HepG2 (cell line): ENCODE results near the gene NME4. TPM values are rescaled to one million over a fixed set of nuclear protein-coding genes. Genes with fewer than 3 reads are reported as not detected.

Experiments used
- ATRX ChIP-seq: sonication (generic); formaldehyde crosslinking; IDR thresholded peaks from 2 replicates; pipeline ENCODE4 v1.4.0; 2020; ENCODE audit warnings: missing genetic modification reagents, borderline replicate concordance
- DDIT3 ChIP-seq: sonication (generic); formaldehyde crosslinking; IDR thresholded peaks from 2 replicates; pipeline ENCODE4 v1.4.0; 2020; ENCODE audit warnings: mild to moderate bottlenecking, missing genetic modification reagents
- FOXP1 ChIP-seq, 2 experiments: fragments of 450-650 bp in 1 of 2; IDR thresholded peaks; 2 replicates each; pipeline ENCODE4 v1.6.1; 2017 to 2018; ENCODE audit warnings: antibody characterized with exemption in 1 of 2
- GTF3A ChIP-seq: sonication (generic); formaldehyde crosslinking; conservative IDR thresholded peaks from 2 replicates; pipeline ENCODE4 v1.4.0; 2020; ENCODE audit warnings: mild to moderate bottlenecking, missing genetic modification reagents
- HNRNPUL1 ChIP-seq: fragments of 200-400 bp; formaldehyde crosslinking; IDR thresholded peaks from 2 replicates; pipeline ENCODE4 v1.6.1; 2017; ENCODE audit warnings: low read depth, mild to moderate bottlenecking, low read length, moderate library complexity
- JARID2 ChIP-seq: sonication (generic); formaldehyde crosslinking; IDR thresholded peaks from 2 replicates; pipeline ENCODE4 v1.8.1; 2023; ENCODE audit warnings: missing genetic modification reagents, inconsistent platforms; ENCODE audit not compliant: insufficient replicate concordance
- KLF13 ChIP-seq: sonication (generic); formaldehyde crosslinking; IDR thresholded peaks from 2 replicates; pipeline ENCODE4 v1.4.0; 2020; ENCODE audit warnings: mild to moderate bottlenecking, missing genetic modification reagents
- MAFF ChIP-seq: IDR thresholded peaks from 2 replicates; pipeline ENCODE4 v1.6.1; 2011; ENCODE audit warnings: low read depth, low read length, improper control_type of control experiment
- MED8 ChIP-seq: sonication (generic); formaldehyde crosslinking; IDR thresholded peaks from 2 replicates; pipeline ENCODE4 v1.8.1; 2023; ENCODE audit warnings: mild to moderate bottlenecking, missing genetic modification reagents; ENCODE audit not compliant: insufficient replicate concordance
- MXI1 ChIP-seq: IDR thresholded peaks from 3 replicates; pipeline ENCODE4 v1.6.1; 2012; ENCODE audit warnings: low read depth, low read length, inconsistent platforms, borderline replicate concordance
- NFIC ChIP-seq: IDR thresholded peaks from 2 replicates; pipeline ENCODE4 v1.6.1; 2012; ENCODE audit warnings: mild to moderate bottlenecking, low read length, inconsistent platforms
- NRL ChIP-seq: sonication (generic); formaldehyde crosslinking; IDR thresholded peaks from 2 replicates; pipeline ENCODE4 v1.5.0; 2020; ENCODE audit warnings: missing genetic modification reagents, mild to moderate bottlenecking, moderate library complexity, borderline replicate concordance
- ONECUT2 ChIP-seq: sonication (generic); formaldehyde crosslinking; IDR thresholded peaks from 2 replicates; pipeline ENCODE4 v1.4.0; 2020; ENCODE audit warnings: missing genetic modification reagents
- PAWR ChIP-seq: sonication (generic); formaldehyde crosslinking; IDR thresholded peaks from 2 replicates; pipeline ENCODE4 v1.4.0; 2020; ENCODE audit warnings: missing genetic modification reagents, mild to moderate bottlenecking, borderline replicate concordance
- PPARG ChIP-seq: conservative IDR thresholded peaks from 2 replicates; pipeline ENCODE4 v1.6.1; 2016; ENCODE audit warnings: missing biosample characterization, missing genetic modification reagents
- SOX6 ChIP-seq, 2 experiments: fragments of 450-650 bp in 1 of 2; sonication (generic) in 1 of 2; formaldehyde crosslinking in 1 of 2; IDR thresholded peaks; 2 replicates each; pipeline versions ENCODE4 v1.4.0 to v1.6.1; 2017 to 2020; ENCODE audit warnings: antibody characterized with exemption in 1 of 2, mild to moderate bottlenecking in 1 of 2, missing genetic modification reagents in 1 of 2
- TBX2 ChIP-seq: sonication (generic); formaldehyde crosslinking; IDR thresholded peaks from 2 replicates; pipeline ENCODE4 v1.5.0; 2020; ENCODE audit warnings: missing genetic modification reagents, mild to moderate bottlenecking, borderline replicate concordance
- THAP11 ChIP-seq: IDR thresholded peaks from 2 replicates; pipeline ENCODE4 v1.6.1; 2016; ENCODE audit warnings: missing biosample characterization, missing genetic modification reagents
- TIGD3 ChIP-seq: sonication (generic); formaldehyde crosslinking; IDR thresholded peaks from 2 replicates; pipeline ENCODE4 v1.5.1; 2020; ENCODE audit warnings: mild to moderate bottlenecking, missing genetic modification reagents, borderline replicate concordance
- TMF1 ChIP-seq: sonication (generic); formaldehyde crosslinking; IDR thresholded peaks from 2 replicates; pipeline ENCODE4 v1.8.1; 2022; ENCODE audit warnings: low read depth, missing genetic modification reagents
- ZBTB3 ChIP-seq: sonication (generic); formaldehyde crosslinking; IDR thresholded peaks from 2 replicates; pipeline ENCODE4 v1.4.0; 2020; ENCODE audit warnings: low read depth, mild to moderate bottlenecking, moderate library complexity, missing genetic modification reagents, borderline replicate concordance
- ZBTB7B ChIP-seq: sonication (generic); formaldehyde crosslinking; IDR thresholded peaks from 2 replicates; pipeline ENCODE4 v1.4.0; 2020; ENCODE audit warnings: missing genetic modification reagents
- ZNF235 ChIP-seq: sonication (generic); formaldehyde crosslinking; IDR thresholded peaks from 2 replicates; pipeline ENCODE4 v1.8.1; 2023; ENCODE audit warnings: mild to moderate bottlenecking, missing genetic modification reagents, borderline replicate concordance
- ZNF260 ChIP-seq: sonication (generic); formaldehyde crosslinking; IDR thresholded peaks from 2 replicates; pipeline ENCODE4 v1.4.0; 2020; ENCODE audit warnings: missing genetic modification reagents, low read depth, mild to moderate bottlenecking, borderline replicate concordance
- ZNF431 ChIP-seq: sonication (generic); formaldehyde crosslinking; IDR thresholded peaks from 2 replicates; pipeline ENCODE4 v1.9.0; 2022; ENCODE audit warnings: missing genetic modification reagents, low read depth, mild to moderate bottlenecking, borderline replicate concordance
- ZNF660 ChIP-seq: sonication (generic); formaldehyde crosslinking; IDR thresholded peaks from 2 replicates; pipeline ENCODE4 v1.5.1; 2020; ENCODE audit warnings: mild to moderate bottlenecking, low read depth, missing genetic modification reagents, borderline replicate concordance
- ZNF7 ChIP-seq: IDR thresholded peaks from 2 replicates; pipeline ENCODE4 v1.6.1; 2016; ENCODE audit warnings: missing biosample characterization, missing genetic modification reagents
- ZNF740 ChIP-seq: sonication (generic); formaldehyde crosslinking; IDR thresholded peaks from 2 replicates; pipeline ENCODE4 v1.4.0; 2020; ENCODE audit warnings: missing genetic modification reagents
- polyA plus RNA-seq, 8 experiments: library from polyadenylated mRNA; depleted of rRNA in 3 of 8; stranded (reverse) in 7 of 8; unstranded in 1 of 8; fragments of >200 nt; fragmentation: Illumina TruSeq in 4 of 8; extraction: Trizol in 4 of 8; gene quantifications; 2 replicates each; pipeline versions ENCODE4 v1.2.1 to v1.2.3, GENCODE V29; 2011 to 2016; ENCODE audit warnings: low read depth in 4 of 8, missing spikeins in 1 of 8, mixed read lengths in 1 of 8; ENCODE audit not compliant: insufficient read depth in 1 of 8
- total RNA-seq, 5 experiments: library from RNA; depleted of rRNA; stranded (reverse); fragments of >200 nt; fragmentation: Illumina TruSeq; extraction: Trizol; gene quantifications; 2 replicates each; pipeline ENCODE4 v1.2.3, GENCODE V29; 2016; ENCODE audit warnings: low read depth in 1 of 5

Gene NME4
- total and polyA plus RNA-seq, 2 of the 13 experiments (the other 11 are each of a cell fraction or from before 2014, with no cell fraction given) = 121 to 263 TPM

GRCh38 chr16:361872-362701, 34.9 kb upstream of the NME4 start (continued):
- peak; percentile 50; the same call in 1 of the 2 replicates for TF ChIP-seq ZBTB3
- peak; percentile 45; the same call in 1 of the 2 replicates for TF ChIP-seq PPARG (CRISPR knock-in tag)
- TF ChIP-seq PAWR = 0 out of 2 replicates have a peak, but pooled peaks have one; percentile 60
- 0 out of 2 replicates have a peak, but pooled peaks have one; percentile 29 for TF ChIP-seq ZNF235 (CRISPR knock-in tag)
- no peak for TF ChIP-seq MED8 (CRISPR knock-in tag)
- no peak for TF ChIP-seq DDIT3 (CRISPR knock-in tag)
- TF ChIP-seq ONECUT2 = no peak
- TF ChIP-seq TBX2 (CRISPR knock-in tag) = peak; percentile 87
- TF ChIP-seq TIGD3 = no peak
- no peak for TF ChIP-seq FOXP1 (IDR thresholded peaks at IDR 0.05)
- peak; percentile 39; the same call in 1 of the 2 replicates for TF ChIP-seq FOXP1 (CRISPR knock-in tag; IDR thresholded peaks at IDR 0.05)
- TF ChIP-seq ZNF431 (CRISPR knock-in tag) = peak; percentile 81; the same call in 1 of the 2 replicates
- peak; percentile 77 for TF ChIP-seq JARID2
- no peak for TF ChIP-seq ZNF260 (CRISPR knock-in tag)
- no peak for TF ChIP-seq HNRNPUL1
- no peak for TF ChIP-seq ATRX (CRISPR knock-in tag)
- TF ChIP-seq KLF13 (CRISPR knock-in tag) = no peak
- TF ChIP-seq NRL (CRISPR knock-in tag) = no peak; the same call in none of the 2 replicates
- 0 out of 2 replicates have a peak, but pooled peaks have one; percentile 20 for TF ChIP-seq GTF3A (CRISPR knock-in tag)
- TF ChIP-seq MXI1 = peak; percentile 46; the same call in 1 of the 3 replicates
- TF ChIP-seq MAFF = no peak
- TF ChIP-seq ZNF740 (CRISPR knock-in tag) = no peak
- TF ChIP-seq NFIC = no peak
- TF ChIP-seq THAP11 (CRISPR knock-in tag) = peak; percentile 67; the same call in 1 of the 2 replicates
- peak; percentile 72; the same call in 1 of the 2 replicates for TF ChIP-seq ZBTB7B
- TF ChIP-seq SOX6 (IDR thresholded peaks at IDR 0.05) = no peak
- TF ChIP-seq SOX6 (CRISPR knock-in tag; IDR thresholded peaks at IDR 0.05) = peak; percentile 33; the same call in 1 of the 2 replicates
- no peak for TF ChIP-seq ZNF660
- TF ChIP-seq ZNF7 = no peak
- peak; percentile 79; the same call in 1 of the 2 replicates for TF ChIP-seq TMF1
